ENCODE measurements around the gene KHDC4.
"Not testable (repeated sequence)": the region's sequence is repeated elsewhere in the genome, so short reads cannot be mapped to it uniquely, and the experiment has no call there.

KHDC4 gene

GRCh38 chr1:155911156-155912055 lies 22.8 kb downstream of the KHDC4 start, which contains the start of gene RIT1:
Gene RIT1, minus strand, starts transcription at chr1:155911349. Its CDS starts 588 bp downstream, at chr1:155910761.
- FAIRE-seq: peak; percentile 95
- DNase-seq (ENCODE audit: insufficient read length, low spot score): peak; percentile 74
- TF ChIP-seq PAX5 (IDR thresholded peaks at IDR 0.05; ENCODE audit: insufficient read depth, low read length, severe bottlenecking) (peak; percentile 53), POU2F2 (IDR thresholded peaks at IDR 0.05; ENCODE audit: low read depth, low read length) (no peak; the same call in 1 of the 2 replicates), TAF1 (IDR thresholded peaks at IDR 0.05; ENCODE audit: low read depth, low read length) (0 out of 2 replicates have a peak, but pooled peaks have one; percentile 30), POLR2A (IDR thresholded peaks at IDR 0.05; ENCODE audit: low read depth, low read length) (peak; percentile 83), POLR2AphosphoS5 (IDR thresholded peaks at IDR 0.05; ENCODE audit: low read depth, low read length) (peak; percentile 88)

- peak; percentile 74 for FAIRE-seq
Observed at GRCh38 chr1:155910621-155911121, 23.5 kb downstream of the KHDC4 start.

GRCh38 chr1:155909894-155910293 lies 24.3 kb downstream of the KHDC4 start:
- no peak for TF ChIP-seq PAX5 (IDR thresholded peaks at IDR 0.05; ENCODE audit: insufficient read depth, low read length, severe bottlenecking)
- TF ChIP-seq SPI1 (IDR thresholded peaks at IDR 0.05; ENCODE audit: low read depth, low read length): no peak
- TF ChIP-seq POU2F2 (IDR thresholded peaks at IDR 0.05; ENCODE audit: low read depth, low read length): no peak
- no peak for TF ChIP-seq POLR2AphosphoS5 (IDR thresholded peaks at IDR 0.05; ENCODE audit: low read depth, low read length)
- TF ChIP-seq TAF1 (IDR thresholded peaks at IDR 0.05; ENCODE audit: low read depth, low read length): no peak
- TF ChIP-seq POLR2A (IDR thresholded peaks at IDR 0.05; ENCODE audit: low read depth, low read length): no peak
- FAIRE-seq (no peak), DNase-seq (ENCODE audit: insufficient read length, low spot score) (no peak)

More at GRCh38 chr1:155910621-155911121, 23.5 kb downstream of the KHDC4 start:
- no peak for TF ChIP-seq POLR2A (IDR thresholded peaks at IDR 0.05; ENCODE audit: low read depth, low read length)
- no peak for TF ChIP-seq POLR2AphosphoS5 (IDR thresholded peaks at IDR 0.05; ENCODE audit: low read depth, low read length)
- TF ChIP-seq POU2F2 (IDR thresholded peaks at IDR 0.05; ENCODE audit: low read depth, low read length): no peak
- no peak for TF ChIP-seq PAX5 (IDR thresholded peaks at IDR 0.05; ENCODE audit: insufficient read depth, low read length, severe bottlenecking)
- TF ChIP-seq TAF1 (IDR thresholded peaks at IDR 0.05; ENCODE audit: low read depth, low read length): no peak
- TF ChIP-seq SPI1 (IDR thresholded peaks at IDR 0.05; ENCODE audit: low read depth, low read length): no peak
- DNase-seq (ENCODE audit: insufficient read length, low spot score): no peak

DNA sequence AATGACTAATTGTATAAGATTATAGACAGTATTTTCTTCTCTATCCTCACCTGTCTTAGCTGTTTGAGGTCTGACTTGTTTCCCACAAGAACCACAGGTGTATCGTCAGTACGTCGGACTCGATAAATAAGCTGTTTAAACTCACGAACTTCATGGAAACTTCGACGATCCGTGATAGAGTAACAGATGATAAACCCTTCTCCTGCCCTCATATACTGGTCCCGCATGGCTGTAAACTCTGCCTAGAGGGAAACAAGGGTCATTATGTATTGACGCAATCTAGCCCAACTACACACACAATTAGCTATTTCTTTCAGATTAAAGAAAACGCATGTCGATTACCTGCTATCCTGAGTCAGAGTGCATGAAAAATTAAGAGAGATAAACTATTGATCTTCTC lies 30.0 kb downstream of the KHDC4 start:
- FAIRE-seq (no peak), DNase-seq (ENCODE audit: insufficient read length, low spot score) (no peak)
- TF ChIP-seq POU2F2 (IDR thresholded peaks at IDR 0.05; ENCODE audit: low read depth, low read length) (no peak), TAF1 (IDR thresholded peaks at IDR 0.05; ENCODE audit: low read depth, low read length) (no peak), SPI1 (IDR thresholded peaks at IDR 0.05; ENCODE audit: low read depth, low read length) (no peak), POLR2AphosphoS5 (IDR thresholded peaks at IDR 0.05; ENCODE audit: low read depth, low read length) (no peak), POLR2A (IDR thresholded peaks at IDR 0.05; ENCODE audit: low read depth, low read length) (no peak), PAX5 (IDR thresholded peaks at IDR 0.05; ENCODE audit: insufficient read depth, low read length, severe bottlenecking) (no peak)

DNA sequence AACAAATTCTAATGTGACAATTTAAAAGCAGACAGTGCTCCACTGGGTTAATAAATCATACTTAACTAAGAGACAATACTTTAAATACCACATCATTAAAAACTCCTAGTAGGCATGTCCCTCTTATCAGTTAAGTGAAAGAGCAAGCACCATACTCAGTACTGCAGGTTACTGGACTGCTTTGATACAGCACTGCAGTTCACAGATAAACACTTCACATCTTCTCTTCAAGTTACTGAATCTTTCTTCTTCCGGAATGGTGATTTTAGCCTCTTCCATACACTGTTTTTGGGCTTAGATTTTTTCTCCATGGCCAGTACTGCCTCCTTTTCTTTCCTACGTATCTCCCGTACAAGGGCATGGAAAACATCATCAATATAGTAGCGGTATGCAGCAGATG lies 34.1 kb downstream of the KHDC4 start:
- DNase-seq (ENCODE audit: insufficient read length, low spot score) (no peak), FAIRE-seq (no peak)
- TF ChIP-seq POLR2A (IDR thresholded peaks at IDR 0.05; ENCODE audit: low read depth, low read length) (no peak), POLR2AphosphoS5 (IDR thresholded peaks at IDR 0.05; ENCODE audit: low read depth, low read length) (no peak), PAX5 (IDR thresholded peaks at IDR 0.05; ENCODE audit: insufficient read depth, low read length, severe bottlenecking) (no peak), POU2F2 (IDR thresholded peaks at IDR 0.05; ENCODE audit: low read depth, low read length) (no peak), SPI1 (IDR thresholded peaks at IDR 0.05; ENCODE audit: low read depth, low read length) (no peak), TAF1 (IDR thresholded peaks at IDR 0.05; ENCODE audit: low read depth, low read length) (no peak)

DNA sequence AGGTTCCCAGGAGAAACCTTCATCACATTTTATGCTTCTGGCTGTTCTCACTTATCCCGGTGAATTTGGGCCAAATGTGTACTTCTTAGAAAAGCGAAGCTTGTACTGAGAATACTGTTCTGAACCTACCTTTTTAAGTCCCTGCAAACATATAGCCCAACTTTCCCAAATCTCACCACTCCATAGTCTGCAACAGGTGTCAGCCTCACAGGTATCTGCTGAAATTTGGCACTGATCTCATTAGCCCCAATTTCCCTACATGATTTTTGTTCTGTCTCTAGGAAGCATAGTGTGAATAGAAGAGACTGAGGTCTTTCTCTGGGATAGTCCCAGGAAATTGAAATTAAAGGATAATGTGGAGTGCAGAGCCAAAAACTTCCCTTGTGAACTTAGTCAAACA lies 34.5 kb downstream of the KHDC4 start:
- FAIRE-seq (no peak), DNase-seq (ENCODE audit: insufficient read length, low spot score) (no peak)
- TF ChIP-seq PAX5 (IDR thresholded peaks at IDR 0.05; ENCODE audit: insufficient read depth, low read length, severe bottlenecking) (no peak), POLR2A (IDR thresholded peaks at IDR 0.05; ENCODE audit: low read depth, low read length) (no peak), POLR2AphosphoS5 (IDR thresholded peaks at IDR 0.05; ENCODE audit: low read depth, low read length) (no peak), TAF1 (IDR thresholded peaks at IDR 0.05; ENCODE audit: low read depth, low read length) (no peak), POU2F2 (IDR thresholded peaks at IDR 0.05; ENCODE audit: low read depth, low read length) (no peak), SPI1 (IDR thresholded peaks at IDR 0.05; ENCODE audit: low read depth, low read length) (no peak)

- TF ChIP-seq POLR2AphosphoS5 (IDR thresholded peaks at IDR 0.05; ENCODE audit: low read depth, low read length): no peak
- no peak for TF ChIP-seq TAF1 (IDR thresholded peaks at IDR 0.05; ENCODE audit: low read depth, low read length)
- no peak for TF ChIP-seq POLR2A (IDR thresholded peaks at IDR 0.05; ENCODE audit: low read depth, low read length)
- no peak for TF ChIP-seq POU2F2 (IDR thresholded peaks at IDR 0.05; ENCODE audit: low read depth, low read length)
- no peak for TF ChIP-seq SPI1 (IDR thresholded peaks at IDR 0.05; ENCODE audit: low read depth, low read length)
- no peak for TF ChIP-seq PAX5 (IDR thresholded peaks at IDR 0.05; ENCODE audit: insufficient read depth, low read length, severe bottlenecking)
- FAIRE-seq (no peak), DNase-seq (ENCODE audit: insufficient read length, low spot score) (no peak)
Observed at GRCh38 chr1:155898888-155899287, 35.3 kb downstream of the KHDC4 start.

DNA sequence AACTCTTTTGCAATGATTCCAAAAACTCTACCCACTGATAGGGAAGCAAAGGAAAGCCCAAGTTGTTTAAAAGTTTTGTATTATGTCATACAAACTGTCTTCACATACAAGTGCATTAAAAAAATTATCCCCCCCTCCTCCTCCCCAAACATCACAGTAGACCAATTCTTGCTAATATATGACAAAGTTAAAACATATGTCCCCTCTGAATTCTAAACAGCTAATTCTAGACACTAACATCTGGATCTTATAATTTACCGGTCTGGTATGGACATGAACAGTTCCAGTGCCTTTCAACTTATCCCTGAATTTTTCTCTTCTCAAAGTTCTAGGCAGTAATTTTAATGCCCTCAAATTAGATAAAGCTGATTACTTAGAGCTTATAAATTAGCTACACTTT lies 36.5 kb downstream of the KHDC4 start:
- TF ChIP-seq SPI1 (IDR thresholded peaks at IDR 0.05; ENCODE audit: low read depth, low read length) (no peak), TAF1 (IDR thresholded peaks at IDR 0.05; ENCODE audit: low read depth, low read length) (no peak), POLR2A (IDR thresholded peaks at IDR 0.05; ENCODE audit: low read depth, low read length) (no peak), PAX5 (IDR thresholded peaks at IDR 0.05; ENCODE audit: insufficient read depth, low read length, severe bottlenecking) (no peak), POLR2AphosphoS5 (IDR thresholded peaks at IDR 0.05; ENCODE audit: low read depth, low read length) (no peak), POU2F2 (IDR thresholded peaks at IDR 0.05; ENCODE audit: low read depth, low read length) (no peak)
- DNase-seq (ENCODE audit: insufficient read length, low spot score) (no peak), FAIRE-seq (no peak)

DNA sequence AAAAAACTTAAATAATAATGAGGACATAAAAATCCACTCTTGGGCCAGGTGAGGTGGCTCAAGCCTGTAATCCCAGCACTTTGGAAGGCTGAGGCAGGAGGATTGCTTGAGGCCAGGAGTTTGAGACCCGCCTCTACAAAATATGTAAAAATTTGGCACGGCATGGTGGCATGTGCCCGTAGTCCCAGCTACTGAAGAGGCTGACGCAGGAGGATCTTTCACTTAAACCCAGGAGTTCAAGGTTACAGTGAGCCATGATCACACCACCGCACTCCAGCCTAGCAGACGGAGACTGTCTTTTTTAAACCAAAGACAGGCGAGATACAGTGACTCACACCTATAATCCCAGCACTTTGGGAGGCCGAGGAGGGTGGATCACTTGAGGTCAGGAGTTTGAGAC lies 37.7 kb downstream of the KHDC4 start:
- DNase-seq (ENCODE audit: insufficient read length, low spot score); FAIRE-seq: not testable (repeated sequence)

GRCh38 chr1:155895617-155896016 lies 38.6 kb downstream of the KHDC4 start:
- DNase-seq (ENCODE audit: insufficient read length, low spot score); FAIRE-seq: not testable (repeated sequence)
